Muscle of leg (tissue), 11 donors: ENCODE measurements around the gene MTHFD2. TPM values are rescaled to one million over a fixed set of nuclear protein-coding genes. Genes with fewer than 3 reads are reported as not detected.

Experiments used
- DNase-seq: peaks from one replicate; pipeline ENCODE4 v3.0.0; 2013
- H3K27ac ChIP-seq: one replicate; pipeline ENCODE4 v1.5.1; 2013; ENCODE audit warnings: mild to moderate bottlenecking, low read length, control low read depth
- H3K27me3 ChIP-seq: one replicate; pipeline ENCODE4 v1.6.1; 2013; ENCODE audit warnings: low read length; ENCODE audit not compliant: control insufficient read depth, insufficient read depth
- H3K36me3 ChIP-seq: one replicate; pipeline ENCODE4 v1.6.1; 2013; ENCODE audit warnings: low read length; ENCODE audit not compliant: control insufficient read depth, insufficient read depth
- H3K4me1 ChIP-seq: one replicate; pipeline ENCODE4 v1.6.1; 2013; ENCODE audit warnings: low read length; ENCODE audit not compliant: control insufficient read depth, insufficient read depth
- H3K4me3 ChIP-seq: one replicate; pipeline ENCODE4 v1.5.1; 2013; ENCODE audit warnings: low read length, control low read depth
- H3K9me3 ChIP-seq: replicated peaks from 2 replicates; pipeline ENCODE4 v1.6.1; 2013; ENCODE audit warnings: low read depth, low read length; ENCODE audit not compliant: control insufficient read depth
- WGBS: methylation state at CpG from one replicate; pipeline ENCODE4 v1.1.5; 2013; ENCODE audit warnings: missing lambda C conversion rate; ENCODE audit not compliant: insufficient coverage; 5-methylcytosine and 5-hydroxymethylcytosine counted together
- polyA plus RNA-seq, 8 donors: library from polyadenylated mRNA; unstranded; fragments of 120-200 nt; gene quantifications; one replicate each; pipeline versions ENCODE4 v1.2.1 to v1.2.3, GENCODE V29; 2013; ENCODE audit warnings: inconsistent platforms in 1 of 8, low replicate concordance in 1 of 8; ENCODE audit not compliant: insufficient read length in 8 of 8, insufficient read depth in 1 of 8
- total RNA-seq: library from RNA; stranded (reverse); fragments of 120-200 nt; gene quantifications from one replicate; pipeline ENCODE4 v1.2.4, GENCODE V29; 2013

MTHFD2 gene
- total and polyA plus RNA-seq, 9 donors, result 25.6 to 42.6 (median 31.7) TPM

GRCh38 chr2:74255660-74256213, 57.3 kb downstream of the MTHFD2 start:
- no peaks in the 10 kb centered on the region for H3K27me3 ChIP-seq
- no peak for DNase-seq
- no peak overlapping the region for H3K4me3 ChIP-seq
- WGBS, result 73% methylated on average over 12 of the region's 18 CpGs
- H3K27ac ChIP-seq, result no peak overlapping the region
- H3K9me3 ChIP-seq, result no peaks in the 10 kb centered on the region
- H3K4me1 ChIP-seq, result peaks cover 7% of the 10 kb centered on the region
- peaks cover 3% of the 10 kb centered on the region for H3K36me3 ChIP-seq

GRCh38 chr2:74259191-74259590, 60.8 kb downstream of the MTHFD2 start:
- Histone ChIP-seq H3K27me3 (no peaks in the 10 kb centered on the region), H3K27ac (no peak overlapping the region), H3K4me3 (no peak overlapping the region), H3K36me3 (peaks cover 3% of the 10 kb centered on the region), H3K9me3 (no peaks in the 10 kb centered on the region), H3K4me1 (peaks cover 4% of the 10 kb centered on the region)
- no peak for DNase-seq
- 41% methylated on average over 3 of the region's 3 CpGs for WGBS

- H3K4me3 ChIP-seq, result no peak overlapping the region
Measured at GRCh38 chr2:74259733-74260132, 61.3 kb downstream of the MTHFD2 start.

GRCh38 chr2:74260495-74260894, 62.1 kb downstream of the MTHFD2 start:
- Histone ChIP-seq H3K36me3 (peaks cover 2% of the 10 kb centered on the region), H3K27ac (no peak overlapping the region), H3K27me3 (no peaks in the 10 kb centered on the region), H3K9me3 (no peaks in the 10 kb centered on the region), H3K4me3 (no peak overlapping the region), H3K4me1 (peaks cover 2% of the 10 kb centered on the region)
- DNase-seq, result no peak
- WGBS, result 58% methylated on average over 2 of the region's 2 CpGs

More at GRCh38 chr2:74259733-74260132, 61.3 kb downstream of the MTHFD2 start:
- Histone ChIP-seq H3K36me3 (peaks cover 3% of the 10 kb centered on the region), H3K27me3 (no peaks in the 10 kb centered on the region), H3K4me1 (peaks cover 2% of the 10 kb centered on the region), H3K27ac (no peak overlapping the region), H3K9me3 (no peaks in the 10 kb centered on the region)
- DNase-seq, result no peak
- 100% methylated on average over 2 of the region's 4 CpGs for WGBS

- no peaks in the 10 kb centered on the region for H3K27me3 ChIP-seq
- peaks cover 2% of the 10 kb centered on the region for H3K4me1 ChIP-seq
- 23% methylated on average over 5 of the region's 6 CpGs for WGBS
- H3K9me3 ChIP-seq, result no peaks in the 10 kb centered on the region
- no peaks in the 10 kb centered on the region for H3K36me3 ChIP-seq
- DNase-seq, result peak; percentile 22
- H3K27ac ChIP-seq, result no peak overlapping the region
- H3K4me3 ChIP-seq, result no peak overlapping the region
Measured at GRCh38 chr2:74261204-74261864, 62.9 kb downstream of the MTHFD2 start.

- H3K27me3 ChIP-seq, result no peaks in the 10 kb centered on the region
- H3K36me3 ChIP-seq, result no peaks in the 10 kb centered on the region
- H3K27ac ChIP-seq, result no peak overlapping the region
- DNase-seq, result no peak
- peaks cover 2% of the 10 kb centered on the region for H3K4me1 ChIP-seq
- H3K9me3 ChIP-seq, result no peaks in the 10 kb centered on the region
- WGBS, result 94% methylated on average over 5 of the region's 6 CpGs
- H3K4me3 ChIP-seq, result no peak overlapping the region
Measured at GRCh38 chr2:74262681-74263080, 64.3 kb downstream of the MTHFD2 start.

GRCh38 chr2:74264281-74264680, 65.9 kb downstream of the MTHFD2 start:
- DNase-seq, result no peak
- H3K27me3 ChIP-seq, result no peaks in the 10 kb centered on the region
- peaks cover 1% of the 10 kb centered on the region for H3K4me1 ChIP-seq
- H3K4me3 ChIP-seq, result no peak overlapping the region
- no peaks in the 10 kb centered on the region for H3K36me3 ChIP-seq
- no peak overlapping the region for H3K27ac ChIP-seq
- no CpG with 5 or more reads among the region's 1 CpG for WGBS
- no peaks in the 10 kb centered on the region for H3K9me3 ChIP-seq

- Histone ChIP-seq H3K4me1 (no peaks in the 10 kb centered on the region), H3K27ac (no peak overlapping the region), H3K27me3 (no peaks in the 10 kb centered on the region), H3K36me3 (no peaks in the 10 kb centered on the region), H3K9me3 (no peaks in the 10 kb centered on the region), H3K4me3 (no peak overlapping the region)
- WGBS, result no CpG with 5 or more reads among the region's 4 CpGs
- no peak for DNase-seq
Measured at GRCh38 chr2:74267068-74267467, 68.7 kb downstream of the MTHFD2 start.

Other genes starting within 250 kb of the MTHFD2 start
- gene TET3, start 213.7 kb upstream of the MTHFD2 start, total RNA-seq, result 5.5 TPM
- 10 to 100 TPM in 1 of 8 donors, 1 to 10 TPM in 7; 6.5 to 10.9 (median 8.4) TPM for gene TET3, start 213.7 kb upstream of the MTHFD2 start, polyA plus RNA-seq
- gene BOLA3, start 50.7 kb upstream of the MTHFD2 start, total RNA-seq, result 31.0 TPM
- 10 to 100 TPM; 22.7 to 28.7 (median 25.3) TPM for gene BOLA3, start 50.7 kb upstream of the MTHFD2 start, polyA plus RNA-seq
- gene MOB1A, start 19.7 kb upstream of the MTHFD2 start, total RNA-seq, result 56.1 TPM
- gene MOB1A, start 19.7 kb upstream of the MTHFD2 start, polyA plus RNA-seq, result 10 to 100 TPM; 40.4 to 59.7 (median 45.4) TPM
- gene SLC4A5, start 144.8 kb downstream of the MTHFD2 start, total RNA-seq, result 2.2 TPM
- 1 to 10 TPM; 1.2 to 2.2 (median 1.6) TPM for gene SLC4A5, start 144.8 kb downstream of the MTHFD2 start, polyA plus RNA-seq
- gene DCTN1, start 181.7 kb downstream of the MTHFD2 start, total RNA-seq, result 56.6 TPM
- gene DCTN1, start 181.7 kb downstream of the MTHFD2 start, polyA plus RNA-seq, result 100 to 1,000 TPM in 7 of 8 donors, 10 to 100 TPM in 1; 96.4 to 129 (median 108) TPM
- gene C2orf81, start 223.0 kb downstream of the MTHFD2 start, total RNA-seq, result 1.4 TPM
- gene C2orf81, start 223.0 kb downstream of the MTHFD2 start, polyA plus RNA-seq, result 1 to 10 TPM; 2.2 to 3.6 (median 2.7) TPM
- 7.5 TPM for gene WDR54, start 223.1 kb downstream of the MTHFD2 start, total RNA-seq
- 10 to 100 TPM in 7 of 8 donors, 1 to 10 TPM in 1; 8.8 to 15.8 (median 12.0) TPM for gene WDR54, start 223.1 kb downstream of the MTHFD2 start, polyA plus RNA-seq
- 46.1 TPM for gene RTKN, start 243.3 kb downstream of the MTHFD2 start, total RNA-seq
- gene RTKN, start 243.3 kb downstream of the MTHFD2 start, polyA plus RNA-seq, result 10 to 100 TPM; 35.4 to 58.5 (median 49.4) TPM